Esophagus squamous epithelium (tissue), 5 donors: ENCODE data around the gene MRPS27. TPM values are rescaled to one million over a fixed set of nuclear protein-coding genes. Genes with fewer than 3 reads are reported as not detected.
A peak's percentile ranks its signal among the peaks of the same experiment; 100 is the strongest.

Experiments used
- DNase-seq: peaks from one replicate; lab custom pipeline; 2025; lab: John Stamatoyannopoulos, UW
- H3K27ac ChIP-seq, 4 donors: fragments of 200-600 bp; sonication (generic); one replicate each; pipeline ENCODE4 v1.5.1; 2016 to 2019; ENCODE audit warnings: mild to moderate bottlenecking in 1 of 4
- H3K27me3 ChIP-seq, 4 donors: fragments of 200-600 bp; sonication (generic); 1 replicate in 3 of 4; 2 replicates in 1 of 4; pipeline versions ENCODE4 v1.5.1 to v1.6.0; 2017 to 2021; ENCODE audit warnings: antibody characterized with exemption in 1 of 4
- H3K36me3 ChIP-seq, 3 donors: fragments of 200-600 bp; sonication (generic); one replicate each; pipeline ENCODE4 v1.5.1; 2016 to 2019
- H3K4me1 ChIP-seq, 3 donors: fragments of 200-600 bp; sonication (generic); one replicate each; pipeline ENCODE4 v1.5.1; 2017 to 2019
- H3K4me3 ChIP-seq, 4 donors: fragments of 200-600 bp; sonication (generic); 1 replicate in 3 of 4; 2 replicates in 1 of 4; pipeline ENCODE4 v1.5.1; 2016 to 2019; ENCODE audit warnings: mild to moderate bottlenecking in 2 of 4, moderate library complexity in 1 of 4
- H3K9me3 ChIP-seq, 3 donors: fragments of 200-600 bp; sonication (generic); one replicate each; pipeline ENCODE4 v1.5.1; 2016 to 2019
- CTCF ChIP-seq, 6 experiments: fragments of 450-650 bp in 4 of 6; fragments of 200-600 bp in 2 of 6; sonication (generic) in 2 of 6; IDR thresholded peaks; one replicate each; pipeline ENCODE4 v1.5.1; 2016 to 2019; ENCODE audit warnings: antibody characterized with exemption in 6 of 6, mild to moderate bottlenecking in 4 of 6, moderate library complexity in 4 of 6
- POLR2A ChIP-seq, 4 donors: fragments of 450-650 bp; IDR thresholded peaks; one replicate each; pipeline ENCODE4 v1.6.1; 2017; ENCODE audit warnings: antibody characterized with exemption in 4 of 4, mild to moderate bottlenecking in 4 of 4, moderate library complexity in 3 of 4
- WGBS, 2 donors: methylation state at CpG; one replicate each; pipeline ENCODE4 v1.1.5; 2018; 5-methylcytosine and 5-hydroxymethylcytosine counted together
- intact Hi-C: fragments of 100-400 bp; cut with DNase I; formaldehyde crosslinking; loops from one replicate; pipeline ENCODE4 v1.15.0; 2022
- total RNA-seq, 4 donors: library from RNA; depleted of rRNA; stranded (reverse); fragments of >200 nt; gene quantifications; one replicate each; pipeline ENCODE4 v1.1.0, GENCODE V29; 2016
- donor health status: DM: yes; HTN: yes; CAD: no.

MRPS27 gene
- total RNA-seq, 4 donors from 2014 or later = 33.7 to 60.0 (median 53.9) TPM

GRCh38 chr5:72358925-72359324 lies 38.9 kb upstream of the MRPS27 start:
- no peak for DNase-seq
- intact Hi-C loops = no loop called here
- no peaks in the 10 kb centered on the region for H3K9me3 ChIP-seq
- no peak overlapping the region for H3K4me3 ChIP-seq
- H3K27ac ChIP-seq = no peak overlapping the region
- TF ChIP-seq CTCF (IDR thresholded peaks at IDR 0.05) (no peak), POLR2A (IDR thresholded peaks at IDR 0.05) (no peak)
- no peaks in the 10 kb centered on the region for H3K27me3 ChIP-seq
- peaks cover 0 to 5% (median 0%) of the 10 kb centered on the region in 3 donors for H3K4me1 ChIP-seq
- H3K36me3 ChIP-seq = peaks cover 0 to 54% (median 7%) of the 10 kb centered on the region in 3 donors

- TF ChIP-seq POLR2A (IDR thresholded peaks at IDR 0.05) = no peak
- TF ChIP-seq CTCF (IDR thresholded peaks at IDR 0.05) = no peak
- intact Hi-C loops = no loop called here
Measured at GRCh38 chr5:72356361-72356760, 36.3 kb upstream of the MRPS27 start.

GRCh38 chr5:72355706-72356299 lies 35.8 kb upstream of the MRPS27 start:
- no peaks in the 10 kb centered on the region for H3K4me1 ChIP-seq
- no peaks in the 10 kb centered on the region for H3K27me3 ChIP-seq
- no peak for TF ChIP-seq POLR2A (IDR thresholded peaks at IDR 0.05)
- TF ChIP-seq CTCF (IDR thresholded peaks at IDR 0.05) = peak in 4 of 6 experiments; percentile 32 to 51 (median 40)
- intact Hi-C loops = no loop called here
- DNase-seq = no peak
- WGBS, 2 donors = 59 to 60% methylated on average over 5 of the region's 5 CpGs
- no peak overlapping the region for H3K4me3 ChIP-seq
- H3K27ac ChIP-seq = no peak overlapping the region
- H3K9me3 ChIP-seq = no peaks in the 10 kb centered on the region
- peaks cover 0 to 33% (median 3%) of the 10 kb centered on the region in 3 donors for H3K36me3 ChIP-seq

More at GRCh38 chr5:72356361-72356760, 36.3 kb upstream of the MRPS27 start:
- DNase-seq = no peak
- H3K4me3 ChIP-seq = no peak overlapping the region
- H3K27me3 ChIP-seq = no peaks in the 10 kb centered on the region
- no peaks in the 10 kb centered on the region for H3K9me3 ChIP-seq
- 83 to 95% methylated on average over 1 of the region's 1 CpG for whole genome bisulfite sequencing, 2 donors
- peaks cover 0 to 39% (median 3%) of the 10 kb centered on the region in 3 donors for H3K36me3 ChIP-seq
- H3K4me1 ChIP-seq = no peaks in the 10 kb centered on the region
- H3K27ac ChIP-seq = no peak overlapping the region

GRCh38 chr5:72353046-72353445 lies 33.0 kb upstream of the MRPS27 start:
- no peak for TF ChIP-seq POLR2A (IDR thresholded peaks at IDR 0.05)
- no peak for TF ChIP-seq CTCF (IDR thresholded peaks at IDR 0.05)
- H3K27ac ChIP-seq = no peak overlapping the region
- DNase-seq = no peak
- intact Hi-C loops = no loop called here
- peaks cover 0 to 6% (median 0%) of the 10 kb centered on the region in 3 donors for H3K36me3 ChIP-seq
- no peaks in the 10 kb centered on the region for H3K9me3 ChIP-seq
- no peak overlapping the region for H3K4me3 ChIP-seq
- no peaks in the 10 kb centered on the region for H3K27me3 ChIP-seq
- no peaks in the 10 kb centered on the region for H3K4me1 ChIP-seq

- 80 to 95% methylated on average over 1 of the region's 1 CpG for WGBS, 2 donors
- intact Hi-C loops = no loop called here
- DNase-seq = no peak
- Histone ChIP-seq H3K4me3 (no peak overlapping the region), H3K27ac (no peak overlapping the region), H3K36me3 (peaks cover 0 to 1% (median 0%) of the 10 kb centered on the region in 3 donors), H3K4me1 (no peaks in the 10 kb centered on the region), H3K27me3 (no peaks in the 10 kb centered on the region), H3K9me3 (no peaks in the 10 kb centered on the region)
- TF ChIP-seq POLR2A (IDR thresholded peaks at IDR 0.05) (no peak), CTCF (IDR thresholded peaks at IDR 0.05) (no peak)
Measured at GRCh38 chr5:72352616-72353015, 32.6 kb upstream of the MRPS27 start.
